ENCODE results near the gene ENOX1. TPM values are rescaled to one million over a fixed set of nuclear protein-coding genes. Genes with fewer than 3 reads are reported as not detected.

Gene ENOX1
- polyA plus RNA-seq, 6 donors from 2014 or later, result not detected

DNA sequence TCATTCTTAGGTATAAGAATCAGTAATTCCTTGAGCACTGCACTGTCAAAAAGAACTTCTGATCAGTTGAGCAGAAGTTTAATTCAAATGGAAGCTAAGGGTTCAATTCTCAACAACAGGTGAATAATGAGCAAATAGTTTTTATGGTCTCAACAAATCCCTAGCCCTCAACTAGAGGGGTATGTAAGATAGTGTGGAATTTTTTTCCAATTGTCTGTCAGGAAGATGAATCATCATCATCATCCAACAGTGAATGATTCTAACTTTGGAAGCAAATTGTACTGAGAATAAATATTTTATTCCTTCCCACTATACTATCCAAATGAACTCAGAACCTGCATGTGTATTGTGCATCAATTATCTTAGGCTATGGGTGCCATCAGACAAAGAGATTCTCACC, 372.7 kb downstream of the ENOX1 start:
- Mint-ChIP-seq H3K27me3 (peaks cover 0 to 7% (median 3%) of the 10 kb centered on the region in 3 donors), H3K4me1 (no peaks in the 10 kb centered on the region), H3K36me3 (no peaks in the 10 kb centered on the region), H3K9me3 (peaks cover 0 to 2% (median 0%) of the 10 kb centered on the region in 7 donors), H3K27ac (no peak overlapping the region), H3K4me3 (no peak overlapping the region)
- no peak for ATAC-seq (ENCODE audit: low read depth in 2 of 2)
- no peak for DNase-seq

DNA sequence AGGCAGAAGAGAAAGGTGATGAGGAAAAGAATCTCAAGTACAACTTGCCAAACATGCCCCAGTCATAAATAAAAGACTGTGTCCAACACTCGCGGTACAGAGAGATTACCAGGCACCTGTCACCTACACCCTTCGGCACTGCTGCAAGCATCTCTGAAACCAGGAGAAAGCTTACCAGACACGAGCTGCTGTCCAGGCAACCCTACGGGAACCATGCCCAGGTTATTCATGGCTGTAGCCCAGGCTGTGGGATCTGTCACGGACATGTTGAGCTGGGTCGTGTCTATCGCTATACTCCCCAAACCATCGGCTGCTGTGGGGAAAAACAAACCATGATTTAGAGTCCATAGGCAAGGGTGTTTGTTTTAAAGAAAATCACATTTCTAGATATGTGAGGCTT, 375.0 kb downstream of the ENOX1 start:
- Mint-ChIP-seq H3K36me3 (no peaks in the 10 kb centered on the region), H3K4me1 (no peaks in the 10 kb centered on the region), H3K27ac (no peak overlapping the region), H3K27me3 (peaks cover 0 to 15% (median 3%) of the 10 kb centered on the region in 3 donors), H3K4me3 (no peak overlapping the region), H3K9me3 (peaks cover 0 to 1% (median 0%) of the 10 kb centered on the region in 7 donors)
- ATAC-seq (ENCODE audit: low read depth in 2 of 2) (no peak), DNase-seq (no peak)

DNA sequence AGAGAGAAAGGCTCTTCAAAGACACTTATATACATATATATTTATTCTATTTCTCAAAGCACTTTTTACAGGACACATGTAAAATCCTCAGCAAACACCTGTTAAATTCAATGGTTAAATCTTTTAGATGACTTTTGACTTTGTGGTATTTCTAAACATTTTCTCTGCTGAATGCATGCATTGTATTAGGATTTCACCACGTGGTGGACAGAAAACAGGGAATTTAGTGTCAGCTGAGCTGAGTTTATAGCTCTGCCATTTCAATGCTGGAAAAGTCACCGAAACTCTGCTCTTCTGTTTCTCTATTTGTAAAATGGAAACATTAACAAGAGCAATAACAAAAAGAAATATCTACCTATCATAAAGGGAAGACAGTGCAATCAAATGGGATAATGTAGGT, 375.6 kb downstream of the ENOX1 start:
- Mint-ChIP-seq H3K36me3 (no peaks in the 10 kb centered on the region), H3K27me3 (peaks cover 0 to 15% (median 4%) of the 10 kb centered on the region in 3 donors), H3K4me1 (no peaks in the 10 kb centered on the region), H3K4me3 (no peak overlapping the region), H3K9me3 (no peaks in the 10 kb centered on the region), H3K27ac (no peak overlapping the region)
- DNase-seq (no peak), ATAC-seq (ENCODE audit: low read depth in 2 of 2) (no peak)

DNA sequence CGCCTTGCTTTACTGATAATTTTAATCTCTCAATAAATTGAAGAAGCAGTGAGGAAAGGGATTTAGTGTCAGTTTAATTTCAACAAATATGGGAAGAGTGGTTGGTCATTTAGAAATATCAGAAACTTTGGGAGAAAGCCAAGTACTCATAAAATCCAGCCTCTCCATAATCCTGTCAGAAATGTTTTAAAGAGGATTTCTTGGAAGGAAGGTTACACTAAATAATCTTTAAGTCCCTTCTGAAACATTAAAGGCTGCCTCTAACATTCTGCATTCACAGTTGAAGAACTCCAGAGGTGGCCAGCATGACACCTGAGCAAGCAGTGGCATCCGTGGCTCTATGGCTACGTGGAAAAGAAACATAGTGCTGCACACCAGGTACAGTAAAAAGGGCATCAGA, 378.5 kb downstream of the ENOX1 start:
- H3K4me1 Mint-ChIP-seq, result no peaks in the 10 kb centered on the region
- DNase-seq (no peak), ATAC-seq (ENCODE audit: low read depth in 2 of 2) (no peak)
- no peaks in the 10 kb centered on the region for H3K9me3 Mint-ChIP-seq
- H3K27me3 Mint-ChIP-seq, result peaks cover 0 to 21% (median 10%) of the 10 kb centered on the region in 3 donors
- H3K27ac Mint-ChIP-seq, result no peak overlapping the region
- H3K4me3 Mint-ChIP-seq, result no peak overlapping the region
- no peaks in the 10 kb centered on the region for H3K36me3 Mint-ChIP-seq

DNA sequence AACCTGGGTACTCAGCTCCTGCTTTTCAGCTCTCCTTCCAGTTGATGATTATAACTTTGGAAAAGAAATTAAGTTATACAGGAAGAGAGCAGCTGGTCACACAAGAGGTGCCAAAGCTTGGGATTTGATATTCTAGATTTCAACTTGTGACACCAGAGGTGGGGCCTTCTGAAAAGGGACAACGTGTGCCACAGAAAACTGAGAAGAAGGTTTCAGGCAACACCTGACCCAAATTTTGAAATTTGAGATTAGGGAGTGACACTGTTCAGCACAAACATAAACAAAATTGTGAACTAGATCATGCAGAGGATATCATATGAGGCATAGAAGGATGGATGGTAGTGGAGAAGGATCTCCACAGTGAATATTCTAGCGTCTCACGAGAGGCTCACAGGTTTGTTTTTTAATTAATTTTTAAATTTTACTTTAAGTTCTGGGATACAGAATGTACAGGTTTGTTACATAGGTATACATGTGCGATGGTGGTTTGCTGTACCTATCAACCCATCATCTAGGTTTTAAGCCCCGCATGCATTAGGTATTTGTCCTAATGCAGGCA, 379.7 kb downstream of the ENOX1 start:
- no peak for DNase-seq
- H3K4me1 Mint-ChIP-seq, result no peaks in the 10 kb centered on the region
- peaks cover 0 to 21% (median 9%) of the 10 kb centered on the region in 3 donors for H3K27me3 Mint-ChIP-seq
- no peak overlapping the region for H3K4me3 Mint-ChIP-seq
- no peaks in the 10 kb centered on the region for H3K9me3 Mint-ChIP-seq
- no peak overlapping the region for H3K27ac Mint-ChIP-seq
- no peak for ATAC-seq (ENCODE audit: low read depth in 2 of 2)
- H3K36me3 Mint-ChIP-seq, result no peaks in the 10 kb centered on the region

DNA sequence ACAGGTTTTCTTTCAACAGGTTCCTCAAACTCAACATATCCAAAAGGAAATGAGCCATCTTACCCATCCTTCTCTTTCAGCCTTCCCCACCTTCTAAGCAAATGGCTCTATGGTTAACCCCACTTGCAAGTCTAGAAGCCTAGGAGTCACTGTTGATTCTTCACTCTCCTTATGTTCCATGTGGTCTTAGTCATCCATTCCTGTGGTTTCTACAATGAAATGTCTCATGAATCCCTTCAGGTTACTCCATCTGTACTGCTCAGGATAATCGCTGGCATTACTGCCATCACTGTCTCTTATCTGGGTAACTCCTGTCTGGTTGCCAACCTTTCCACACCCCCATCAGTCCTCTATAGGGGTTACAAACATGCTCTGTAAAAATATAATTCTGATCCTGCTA, 381.3 kb downstream of the ENOX1 start:
- H3K4me1 Mint-ChIP-seq, result no peaks in the 10 kb centered on the region
- no peak overlapping the region for H3K4me3 Mint-ChIP-seq
- H3K27ac Mint-ChIP-seq, result no peak overlapping the region
- DNase-seq, result no peak
- H3K36me3 Mint-ChIP-seq, result no peaks in the 10 kb centered on the region
- ATAC-seq (ENCODE audit: low read depth in 2 of 2), result no peak
- no peaks in the 10 kb centered on the region for H3K9me3 Mint-ChIP-seq
- H3K27me3 Mint-ChIP-seq, result peaks cover 0 to 14% (median 9%) of the 10 kb centered on the region in 3 donors

DNA sequence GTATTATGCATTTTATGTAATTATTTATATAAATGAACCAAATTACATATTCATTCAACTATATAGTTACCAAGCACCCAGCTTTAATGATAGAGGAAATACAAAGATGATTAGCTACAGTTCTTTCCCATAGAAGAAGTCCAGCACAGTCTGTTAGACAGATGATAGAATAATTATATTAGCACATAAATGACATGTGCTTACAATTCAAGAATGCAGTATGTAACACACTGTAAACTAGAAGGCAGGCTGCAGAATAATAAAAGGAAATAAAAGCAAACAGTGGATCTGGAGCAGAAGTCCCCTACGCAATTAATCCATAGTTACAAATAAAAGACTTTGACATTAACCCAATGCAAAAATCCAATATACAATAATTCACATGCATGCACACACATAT, 384.4 kb downstream of the ENOX1 start:
- ATAC-seq (ENCODE audit: low read depth in 2 of 2), result no peak
- Mint-ChIP-seq H3K27ac (no peak overlapping the region), H3K36me3 (no peaks in the 10 kb centered on the region), H3K9me3 (peaks cover 0 to 4% (median 0%) of the 10 kb centered on the region in 7 donors), H3K4me1 (no peaks in the 10 kb centered on the region), H3K4me3 (no peak overlapping the region), H3K27me3 (peaks cover 0 to 15% (median 9%) of the 10 kb centered on the region in 3 donors)
- no peak for DNase-seq

DNA sequence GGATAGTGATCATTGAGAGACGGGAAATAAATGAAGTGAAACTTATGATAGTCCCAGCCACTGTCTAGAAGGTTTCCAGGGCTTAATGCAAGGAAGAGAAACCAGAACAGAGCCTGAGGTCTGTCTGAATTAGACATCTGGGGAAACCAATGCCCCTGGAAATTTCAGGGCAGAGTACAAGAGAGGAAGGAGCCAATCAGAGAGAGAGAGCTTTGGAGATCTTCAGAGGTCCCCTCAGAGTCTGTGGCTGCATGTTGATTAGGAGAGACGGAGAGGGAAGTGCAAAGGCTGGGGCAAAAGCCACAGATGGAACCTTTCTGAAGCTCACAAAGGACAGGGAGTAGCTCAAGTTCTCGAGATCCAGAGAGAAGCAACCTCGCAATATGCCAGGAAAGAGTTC, 385.4 kb downstream of the ENOX1 start:
- H3K27ac Mint-ChIP-seq, result no peak overlapping the region
- no peak overlapping the region for H3K4me3 Mint-ChIP-seq
- ATAC-seq (ENCODE audit: low read depth in 2 of 2), result no peak
- H3K36me3 Mint-ChIP-seq, result no peaks in the 10 kb centered on the region
- H3K4me1 Mint-ChIP-seq, result no peaks in the 10 kb centered on the region
- peaks cover 0 to 4% (median 0%) of the 10 kb centered on the region in 7 donors for H3K9me3 Mint-ChIP-seq
- H3K27me3 Mint-ChIP-seq, result peaks cover 0 to 15% (median 9%) of the 10 kb centered on the region in 3 donors
- no peak for DNase-seq

DNA sequence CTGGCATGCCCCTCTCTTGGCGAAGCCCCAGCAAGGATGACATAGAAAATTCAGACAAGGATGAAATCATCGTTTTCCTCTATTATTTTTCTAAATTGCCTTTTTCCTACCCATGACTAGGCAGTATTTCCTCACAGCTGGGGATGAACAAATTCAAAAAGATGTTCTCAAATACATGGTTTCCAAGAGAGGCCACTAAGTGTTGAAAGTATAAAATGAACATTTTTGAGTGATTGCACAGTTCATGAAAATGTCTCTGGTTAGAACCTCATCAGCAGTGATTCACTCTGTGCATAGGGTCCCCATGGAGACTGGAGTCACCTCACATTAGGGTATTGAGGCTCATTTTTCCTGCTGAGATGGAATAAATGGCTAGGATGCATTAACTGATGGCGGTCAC, 389.7 kb downstream of the ENOX1 start:
- no peak overlapping the region for H3K4me3 Mint-ChIP-seq
- DNase-seq, result no peak
- ATAC-seq (ENCODE audit: low read depth in 2 of 2), result no peak
- H3K27me3 Mint-ChIP-seq, result peaks cover 0 to 9% (median 0%) of the 10 kb centered on the region in 3 donors
- H3K36me3 Mint-ChIP-seq, result no peaks in the 10 kb centered on the region
- peaks cover 0 to 4% (median 0%) of the 10 kb centered on the region in 7 donors for H3K9me3 Mint-ChIP-seq
- no peaks in the 10 kb centered on the region for H3K4me1 Mint-ChIP-seq
- no peak overlapping the region for H3K27ac Mint-ChIP-seq

DNA sequence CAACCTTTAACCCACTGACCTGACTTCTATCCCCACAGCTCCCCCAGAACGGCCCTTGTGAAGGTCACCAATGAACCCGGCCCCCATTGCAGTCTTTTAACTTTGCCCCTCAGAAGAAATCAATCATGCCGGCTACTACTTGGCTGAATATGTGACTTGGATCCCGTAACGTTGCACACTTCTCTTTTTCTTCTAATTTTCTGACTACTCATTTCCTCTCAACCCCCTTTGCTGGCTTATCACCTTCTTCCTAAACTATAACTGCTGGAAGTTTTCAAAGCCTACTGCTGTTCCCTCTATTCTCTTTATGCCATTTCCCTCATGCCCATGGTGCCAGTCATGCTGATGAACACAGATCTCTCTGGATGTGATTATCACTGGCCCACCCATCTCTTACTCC, 395.7 kb downstream of the ENOX1 start:
- ATAC-seq (ENCODE audit: low read depth in 2 of 2) (no peak), DNase-seq (no peak)
- no peaks in the 10 kb centered on the region for H3K36me3 Mint-ChIP-seq
- H3K4me1 Mint-ChIP-seq, result no peaks in the 10 kb centered on the region
- H3K4me3 Mint-ChIP-seq, result no peak overlapping the region
- H3K27me3 Mint-ChIP-seq, result no peaks in the 10 kb centered on the region
- H3K27ac Mint-ChIP-seq, result no peak overlapping the region
- H3K9me3 Mint-ChIP-seq, result no peaks in the 10 kb centered on the region

DNA sequence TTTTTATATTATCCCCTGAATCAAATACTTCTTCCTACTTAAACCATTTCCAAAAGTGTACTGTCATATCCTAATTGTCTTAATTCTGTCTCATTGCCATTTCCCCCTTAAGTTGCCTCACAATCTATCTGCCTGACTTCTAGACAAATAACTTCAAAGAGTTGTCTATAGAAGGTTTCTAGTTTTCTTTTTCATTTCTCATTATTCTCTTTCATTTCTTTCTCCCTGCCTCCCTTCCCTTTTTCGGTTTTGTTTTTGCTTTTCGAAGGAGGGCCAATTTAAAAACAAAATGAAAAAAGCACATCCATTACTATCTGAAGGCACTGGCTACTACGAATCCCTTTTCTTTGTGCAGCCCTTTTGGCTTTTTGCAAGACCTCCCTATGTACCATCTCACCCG, 396.2 kb downstream of the ENOX1 start:
- DNase-seq (no peak), ATAC-seq (ENCODE audit: low read depth in 2 of 2) (no peak)
- no peaks in the 10 kb centered on the region for H3K27me3 Mint-ChIP-seq
- no peak overlapping the region for H3K27ac Mint-ChIP-seq
- no peak overlapping the region for H3K4me3 Mint-ChIP-seq
- no peaks in the 10 kb centered on the region for H3K9me3 Mint-ChIP-seq
- no peaks in the 10 kb centered on the region for H3K4me1 Mint-ChIP-seq
- no peaks in the 10 kb centered on the region for H3K36me3 Mint-ChIP-seq

DNA sequence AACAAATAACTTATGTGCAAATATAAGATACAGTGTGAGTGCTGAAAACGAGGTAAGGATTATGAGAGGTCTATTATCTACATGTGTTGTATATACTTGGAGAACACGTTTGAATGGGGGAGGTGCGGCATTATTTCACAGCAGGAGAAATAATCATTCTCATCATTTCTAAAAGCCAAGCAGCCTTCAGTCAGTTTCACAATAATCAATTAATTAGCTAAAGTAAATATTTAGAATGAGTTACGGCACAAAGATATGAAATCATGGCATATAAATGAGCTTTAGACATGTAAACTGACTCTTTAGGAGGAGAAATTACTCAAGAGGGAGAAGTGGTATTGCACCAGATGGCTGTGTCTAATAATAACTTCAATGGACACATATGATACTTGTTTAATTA, 396.8 kb downstream of the ENOX1 start:
- Mint-ChIP-seq H3K27ac (no peak overlapping the region), H3K4me1 (no peaks in the 10 kb centered on the region), H3K4me3 (no peak overlapping the region), H3K9me3 (no peaks in the 10 kb centered on the region), H3K27me3 (no peaks in the 10 kb centered on the region), H3K36me3 (no peaks in the 10 kb centered on the region)
- ATAC-seq (ENCODE audit: low read depth in 2 of 2) (no peak), DNase-seq (no peak)

DNA sequence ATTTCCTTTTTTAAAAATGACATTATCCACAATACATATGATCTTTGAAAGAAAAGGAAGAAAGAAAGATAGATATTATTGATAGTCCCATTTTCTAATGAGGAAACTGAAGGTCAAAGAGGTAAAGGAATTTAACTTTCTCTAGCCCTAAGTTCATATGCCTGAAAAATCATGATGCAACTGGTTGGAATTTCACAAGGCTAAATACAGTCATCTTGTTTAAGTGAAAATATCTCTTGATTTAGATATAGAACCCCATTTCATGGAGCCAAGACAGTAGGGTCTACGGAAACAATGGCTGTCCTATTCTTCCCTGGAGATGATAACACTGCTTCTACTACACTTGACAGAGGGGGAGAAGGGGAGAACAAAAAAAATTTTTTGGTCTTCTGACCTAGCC, 397.2 kb downstream of the ENOX1 start:
- no peaks in the 10 kb centered on the region for H3K4me1 Mint-ChIP-seq
- no peaks in the 10 kb centered on the region for H3K9me3 Mint-ChIP-seq
- no peaks in the 10 kb centered on the region for H3K36me3 Mint-ChIP-seq
- H3K4me3 Mint-ChIP-seq, result no peak overlapping the region
- H3K27me3 Mint-ChIP-seq, result no peaks in the 10 kb centered on the region
- ATAC-seq (ENCODE audit: low read depth in 2 of 2), result no peak
- H3K27ac Mint-ChIP-seq, result no peak overlapping the region
- DNase-seq, result no peak

DNA sequence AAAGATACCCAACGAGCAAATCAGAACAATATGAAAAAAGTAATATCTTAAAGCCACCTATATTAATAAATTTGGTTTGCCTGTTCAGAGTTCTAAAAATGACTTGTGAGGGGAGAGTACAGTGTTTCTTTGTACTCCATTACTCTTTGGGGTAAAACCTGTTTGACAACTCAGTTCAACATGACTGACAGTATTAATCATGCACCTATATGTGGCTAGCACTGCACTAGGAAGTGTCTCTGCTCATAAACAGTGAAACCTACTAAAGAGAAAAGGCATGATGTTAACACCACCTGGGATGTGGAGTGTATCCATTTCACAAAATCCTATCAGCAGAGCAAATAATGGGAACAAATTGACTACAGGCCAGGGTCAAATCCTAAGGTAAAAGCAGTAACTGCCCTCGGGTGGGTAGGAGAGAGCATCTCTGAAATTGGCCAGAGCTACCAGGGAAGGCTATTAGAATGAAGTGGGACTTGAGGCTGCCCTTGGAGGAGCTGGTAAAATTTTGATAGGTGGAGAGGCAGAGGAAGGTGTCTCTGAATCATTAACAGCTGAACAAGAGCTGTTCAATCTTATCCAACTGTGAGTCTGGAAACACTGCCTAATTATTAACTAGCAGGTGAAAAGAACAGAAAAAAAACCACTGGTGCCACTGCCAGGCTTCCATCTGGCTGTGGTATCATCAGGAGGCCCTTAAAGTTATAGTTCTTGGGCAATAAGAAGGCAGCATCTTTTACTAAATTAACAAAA, 398.3 kb downstream of the ENOX1 start:
- H3K27ac Mint-ChIP-seq, result no peak overlapping the region
- no peaks in the 10 kb centered on the region for H3K36me3 Mint-ChIP-seq
- no peak for DNase-seq
- no peak for ATAC-seq (ENCODE audit: low read depth in 2 of 2)
- no peaks in the 10 kb centered on the region for H3K4me1 Mint-ChIP-seq
- no peak overlapping the region for H3K4me3 Mint-ChIP-seq
- H3K9me3 Mint-ChIP-seq, result no peaks in the 10 kb centered on the region
- H3K27me3 Mint-ChIP-seq, result no peaks in the 10 kb centered on the region
